T-helper 2 cell treated with Interferon-gamma antibody and Interleukin-4, amounts not matched to agents 5 μg/mL and 100 μg/mL, for 36 hours (primary cell): ENCODE measurements around the gene ZNF775.

Experiments used
- DNase-seq: peaks from one replicate; pipeline ENCODE4 v3.0.0; 2021; ENCODE audit warnings: low spot score
- H3K27ac Mint-ChIP-seq: one replicate; pipeline ENCODE4 v1.8.0; 2021; ENCODE audit warnings: mild to moderate bottlenecking, mixed read lengths
- H3K27me3 Mint-ChIP-seq: one replicate; pipeline ENCODE4 v1.8.0; 2021; ENCODE audit warnings: low read depth, mixed read lengths
- H3K36me3 Mint-ChIP-seq: one replicate; pipeline ENCODE4 v1.8.0; 2021; ENCODE audit warnings: low read depth, mixed read lengths
- H3K4me1 Mint-ChIP-seq: one replicate; pipeline ENCODE4 v1.8.0; 2021; ENCODE audit warnings: low read depth, mixed read lengths
- H3K4me3 Mint-ChIP-seq: one replicate; pipeline ENCODE4 v1.8.0; 2022; ENCODE audit warnings: mild to moderate bottlenecking, moderate library complexity, mixed read lengths
- H3K9me3 Mint-ChIP-seq: one replicate; pipeline ENCODE4 v1.8.0; 2021; ENCODE audit warnings: mixed read lengths

Gene ZNF775

GRCh38 chr7:150401861-150402631, 22.9 kb downstream of the ZNF775 start:
- Mint-ChIP-seq H3K9me3 (no peaks in the 10 kb centered on the region), H3K4me1 (peaks cover 37% of the 10 kb centered on the region), H3K27ac (peak overlapping the region; percentile 7), H3K36me3 (peaks cover 5% of the 10 kb centered on the region), H3K27me3 (no peaks in the 10 kb centered on the region), H3K4me3 (no peak overlapping the region)
- DNase-seq: no peak

GRCh38 chr7:150402671-150403321, 23.7 kb downstream of the ZNF775 start:
- Mint-ChIP-seq H3K27ac (peak overlapping the region; percentile 7), H3K4me1 (peaks cover 39% of the 10 kb centered on the region), H3K9me3 (no peaks in the 10 kb centered on the region), H3K4me3 (no peak overlapping the region), H3K27me3 (no peaks in the 10 kb centered on the region), H3K36me3 (peaks cover 7% of the 10 kb centered on the region)
- DNase-seq: no peak

- H3K27ac Mint-ChIP-seq: peak overlapping the region; percentile 83
- H3K9me3 Mint-ChIP-seq: no peaks in the 10 kb centered on the region
- no peaks in the 10 kb centered on the region for H3K27me3 Mint-ChIP-seq
- peak overlapping the region; percentile 91 for H3K4me3 Mint-ChIP-seq
- peaks cover 7% of the 10 kb centered on the region for H3K36me3 Mint-ChIP-seq
- DNase-seq: no peak
- peaks cover 41% of the 10 kb centered on the region for H3K4me1 Mint-ChIP-seq
These were observed 24.4 kb downstream of the ZNF775 start for GRCh38 chr7:150403376-150404171.

GRCh38 chr7:150404172-150404804, 25.2 kb downstream of the ZNF775 start:
- Mint-ChIP-seq H3K36me3 (peaks cover 14% of the 10 kb centered on the region), H3K4me1 (peaks cover 47% of the 10 kb centered on the region), H3K27me3 (no peaks in the 10 kb centered on the region), H3K4me3 (peak overlapping the region; percentile 91), H3K27ac (peak overlapping the region; percentile 83), H3K9me3 (no peaks in the 10 kb centered on the region)
- DNase-seq: no peak

- Mint-ChIP-seq H3K9me3 (no peaks in the 10 kb centered on the region), H3K27me3 (no peaks in the 10 kb centered on the region), H3K27ac (peak overlapping the region; percentile 99), H3K36me3 (peaks cover 16% of the 10 kb centered on the region), H3K4me3 (peak overlapping the region; percentile 91), H3K4me1 (peaks cover 47% of the 10 kb centered on the region)
- peak; percentile 81 for DNase-seq
These were observed 25.9 kb downstream of the ZNF775 start for GRCh38 chr7:150404805-150405583.

- peak; percentile 37 for DNase-seq
- Mint-ChIP-seq H3K4me1 (peaks cover 46% of the 10 kb centered on the region), H3K27ac (peak overlapping the region; percentile 99), H3K36me3 (peaks cover 19% of the 10 kb centered on the region), H3K9me3 (no peaks in the 10 kb centered on the region), H3K27me3 (no peaks in the 10 kb centered on the region), H3K4me3 (peak overlapping the region; percentile 90)
These were observed 26.6 kb downstream of the ZNF775 start for GRCh38 chr7:150405584-150406311.

GRCh38 chr7:150406312-150406566, 27.1 kb downstream of the ZNF775 start:
- H3K4me1 Mint-ChIP-seq: peaks cover 42% of the 10 kb centered on the region
- DNase-seq: no peak

GRCh38 chr7:150406567-150407421, 27.7 kb downstream of the ZNF775 start:
- H3K27me3 Mint-ChIP-seq: no peaks in the 10 kb centered on the region
- peak overlapping the region; percentile 90 for H3K4me3 Mint-ChIP-seq
- H3K9me3 Mint-ChIP-seq: no peaks in the 10 kb centered on the region
- DNase-seq: peak; percentile 31
- H3K27ac Mint-ChIP-seq: peak overlapping the region; percentile 99
- H3K36me3 Mint-ChIP-seq: peaks cover 24% of the 10 kb centered on the region
- peaks cover 40% of the 10 kb centered on the region for H3K4me1 Mint-ChIP-seq

More at GRCh38 chr7:150406312-150406566, 27.1 kb downstream of the ZNF775 start:
- Mint-ChIP-seq H3K9me3 (no peaks in the 10 kb centered on the region), H3K27me3 (no peaks in the 10 kb centered on the region), H3K36me3 (peaks cover 22% of the 10 kb centered on the region), H3K4me3 (peak overlapping the region; percentile 90), H3K27ac (peak overlapping the region; percentile 99)

GRCh38 chr7:150407588-150408392, 28.7 kb downstream of the ZNF775 start:
- H3K4me3 Mint-ChIP-seq: no peak overlapping the region
- no peak for DNase-seq
- H3K9me3 Mint-ChIP-seq: no peaks in the 10 kb centered on the region
- no peaks in the 10 kb centered on the region for H3K27me3 Mint-ChIP-seq
- peaks cover 37% of the 10 kb centered on the region for H3K4me1 Mint-ChIP-seq
- no peak overlapping the region for H3K27ac Mint-ChIP-seq
- peaks cover 25% of the 10 kb centered on the region for H3K36me3 Mint-ChIP-seq

GRCh38 chr7:150408393-150409299, 29.5 kb downstream of the ZNF775 start:
- Mint-ChIP-seq H3K36me3 (peaks cover 26% of the 10 kb centered on the region), H3K9me3 (no peaks in the 10 kb centered on the region), H3K4me1 (peaks cover 33% of the 10 kb centered on the region), H3K27me3 (no peaks in the 10 kb centered on the region), H3K27ac (peak overlapping the region; percentile 76), H3K4me3 (peak overlapping the region; percentile 13)
- no peak for DNase-seq
